Motor neuron (in vitro differentiated cells): Measurements from ENCODE around the gene ZNF592. TPM values are rescaled to one million over a fixed set of nuclear protein-coding genes. Genes with fewer than 3 reads are reported as not detected.

Source experiments
- ATAC-seq, 8 experiments: fragments of 200-7000 bp; cut with Tn5 transposase; replicated peaks in 6 of 8; 2 replicates each; pipeline ENCODE4 v1.8.0; 2021; ENCODE audit warnings: mild to moderate bottlenecking in 8 of 8, moderate library complexity in 8 of 8
- H3K27ac ChIP-seq, 2 donors: fragments of 250-450 bp; sonication (Bioruptor Pico); 2 replicates each; pipeline ENCODE4 v1.9.0; 2021; ENCODE audit warnings: antibody characterized with exemption in 2 of 2, mild to moderate bottlenecking in 2 of 2, moderate library complexity in 1 of 2
- H3K4me1 ChIP-seq, 2 donors: fragments of 250-450 bp; sonication (Bioruptor Pico); replicated peaks in 1 of 2; 2 replicates each; pipeline ENCODE4 v1.6.1; 2021; ENCODE audit warnings: antibody characterized with exemption in 2 of 2, mild to moderate bottlenecking in 2 of 2, moderate library complexity in 1 of 2
- H3K4me3 ChIP-seq, 5 donors: fragments of 250-450 bp; sonication (Bioruptor Pico); 2 replicates each; pipeline ENCODE4 v1.9.0; 2021; ENCODE audit warnings: antibody characterized with exemption in 5 of 5, mild to moderate bottlenecking in 5 of 5, moderate library complexity in 4 of 5
- WGBS, 10 experiments: fragments of 450-650 bp; shearing (Covaris generic); methylation state at CpG; one replicate each; pipeline ENCODE4 v1.0.0; 2022; 5-methylcytosine and 5-hydroxymethylcytosine counted together
- in situ Hi-C, 9 experiments: fragments of 400-800 bp; cut with MboI; loops; one replicate each; pipeline ENCODE4 v1.15.0; 2021; ENCODE audit warnings: low sequenced_read_pairs in 9 of 9, low pct_unique_long_range_greater_than_20kb in 2 of 9; ENCODE audit not compliant: unreplicated experiment in 9 of 9
- total RNA-seq, 8 experiments: library from RNA; unstranded; fragments of 300-600 nt; gene quantifications; 2 replicates each; pipeline versions ENCODE4 v1.2.3 to v1.2.4, GENCODE V29; 2022

The ZNF592 gene
- total RNA-seq, 8 experiments from 2014 or later: 5.7 to 14.6 (median 11.1) TPM

- H3K27ac ChIP-seq: no peak overlapping the region
- no peak overlapping the region for H3K4me3 ChIP-seq
- in situ Hi-C loops: no loop called here
- H3K4me1 ChIP-seq: peaks cover 14 to 36% of the 10 kb centered on the region in 2 donors
- whole genome bisulfite sequencing, 10 experiments: 60 to 100% (median 83%) methylated on average over 1 to 7 of the region's 8 CpGs; no CpG with 5 or more reads in 3 of the 10 experiments
- ATAC-seq: no peak
These were observed 73.2 kb downstream of the ZNF592 start for GRCh38 chr15:84821501-84822021.

- Histone ChIP-seq H3K4me1 (peaks cover 12 to 32% of the 10 kb centered on the region in 2 donors), H3K27ac (no peak overlapping the region), H3K4me3 (no peak overlapping the region)
- WGBS, 10 experiments: 29 to 93% (median 83%) methylated on average over 1 to 4 of the region's 4 CpGs; no CpG with 5 or more reads in 3 of the 10 experiments
- peak in 5 of 8 experiments; percentile 7 to 82 (median 53) for ATAC-seq
- in situ Hi-C loops: no loop called here
These were observed 74.4 kb downstream of the ZNF592 start for GRCh38 chr15:84822653-84823281.

GRCh38 chr15:84823282-84823878 lies 75.0 kb downstream of the ZNF592 start:
- WGBS, 10 experiments: 13 to 92% (median 90%) methylated on average over 1 to 3 of the region's 3 CpGs; no CpG with 5 or more reads in 5 of the 10 experiments
- H3K4me3 ChIP-seq: no peak overlapping the region
- no peak overlapping the region for H3K27ac ChIP-seq
- H3K4me1 ChIP-seq: peaks cover 11 to 26% of the 10 kb centered on the region in 2 donors
- in situ Hi-C loops: no loop called here
- ATAC-seq: no peak

- Histone ChIP-seq H3K4me1 (peaks cover 5 to 16% of the 10 kb centered on the region in 2 donors), H3K4me3 (no peak overlapping the region), H3K27ac (no peak overlapping the region)
- WGBS, 10 experiments: 0 to 100% (median 86%) methylated on average over 1 to 6 of the region's 6 CpGs; no CpG with 5 or more reads in 4 of the 10 experiments
- ATAC-seq: peak in 1 of 8 experiments; percentile 9
- in situ Hi-C loops: no loop called here
These were observed 76.0 kb downstream of the ZNF592 start for GRCh38 chr15:84824260-84825007.

- Histone ChIP-seq H3K4me3 (no peak overlapping the region), H3K27ac (no peak overlapping the region), H3K4me1 (peaks cover 3 to 10% of the 10 kb centered on the region in 2 donors)
- in situ Hi-C loops: no loop called here
- WGBS, 10 experiments: 0 to 60% methylated on average over 1 to 3 of the region's 6 CpGs; no CpG with 5 or more reads in 8 of the 10 experiments
- ATAC-seq: peak in 3 of 8 experiments; percentile 13 to 64 (median 29)
These were observed 78.0 kb downstream of the ZNF592 start for GRCh38 chr15:84826369-84826823.

- no peak for ATAC-seq
- Histone ChIP-seq H3K4me3 (no peak overlapping the region), H3K4me1 (peaks cover 3 to 10% of the 10 kb centered on the region in 2 donors), H3K27ac (no peak overlapping the region)
- in situ Hi-C loops: no loop called here
- 70 to 100% (median 100%) methylated on average over 1 to 4 of the region's 9 CpGs; no CpG with 5 or more reads in 5 of the 10 experiments for WGBS, 10 experiments
These were observed 78.9 kb downstream of the ZNF592 start for GRCh38 chr15:84827246-84827645.

- 55 to 100% (median 79%) methylated on average over 1 to 11 of the region's 14 CpGs for WGBS, 10 experiments
- Histone ChIP-seq H3K4me3 (no peak overlapping the region), H3K4me1 (peaks cover 0 to 3% of the 10 kb centered on the region in 2 donors), H3K27ac (no peak overlapping the region)
- in situ Hi-C loops: no loop called here
- ATAC-seq: no peak
These were observed 79.9 kb downstream of the ZNF592 start for GRCh38 chr15:84828086-84828908.

- no peaks in the 10 kb centered on the region for H3K4me1 ChIP-seq
- peak in 3 of 8 experiments; percentile 88 to 96 (median 93) for ATAC-seq
- no peak overlapping the region for H3K27ac ChIP-seq
- in situ Hi-C loops: no loop called here
- WGBS, 10 experiments: 0 to 88% (median 28%) methylated on average over 3 to 8 of the region's 8 CpGs; no CpG with 5 or more reads in 6 of the 10 experiments
- no peak overlapping the region for H3K4me3 ChIP-seq
These were observed 81.0 kb downstream of the ZNF592 start for GRCh38 chr15:84829428-84829827.

GRCh38 chr15:84830036-84830435 lies 81.6 kb downstream of the ZNF592 start:
- ATAC-seq: no peak
- Histone ChIP-seq H3K4me1 (no peaks in the 10 kb centered on the region), H3K27ac (no peak overlapping the region), H3K4me3 (no peak overlapping the region)
- in situ Hi-C loops: no loop called here
- WGBS, 10 experiments: 24 to 100% (median 81%) methylated on average over 1 to 2 of the region's 2 CpGs

- 69 to 98% (median 86%) methylated on average over 2 to 5 of the region's 5 CpGs for WGBS, 10 experiments
- no peak overlapping the region for H3K4me3 ChIP-seq
- H3K4me1 ChIP-seq: no peaks in the 10 kb centered on the region
- no peak for ATAC-seq
- in situ Hi-C loops: no loop called here
- no peak overlapping the region for H3K27ac ChIP-seq
These were observed 82.6 kb downstream of the ZNF592 start for GRCh38 chr15:84831028-84831427.

GRCh38 chr15:84831613-84832012 lies 83.2 kb downstream of the ZNF592 start:
- ATAC-seq: no peak
- no peak overlapping the region for H3K4me3 ChIP-seq
- in situ Hi-C loops: no loop called here
- H3K27ac ChIP-seq: no peak overlapping the region
- WGBS, 10 experiments: 33 to 75% (median 54%) methylated on average over 1 to 2 of the region's 2 CpGs
- H3K4me1 ChIP-seq: no peaks in the 10 kb centered on the region

GRCh38 chr15:84832448-84833040 lies 84.2 kb downstream of the ZNF592 start:
- no peak overlapping the region for H3K27ac ChIP-seq
- no peak overlapping the region for H3K4me3 ChIP-seq
- WGBS, 10 experiments: 72 to 100% (median 88%) methylated on average over 1 to 2 of the region's 2 CpGs; no CpG with 5 or more reads in 6 of the 10 experiments
- ATAC-seq: no peak
- no peaks in the 10 kb centered on the region for H3K4me1 ChIP-seq
- in situ Hi-C loops: no loop called here
